Retina (tissue), 1 donor: ENCODE results near the gene RABGGTA.

Experiments used
- DNase-seq: peaks from one replicate; pipeline ENCODE4 v3.0.0-alpha.2; 2016

RABGGTA gene

DNA sequence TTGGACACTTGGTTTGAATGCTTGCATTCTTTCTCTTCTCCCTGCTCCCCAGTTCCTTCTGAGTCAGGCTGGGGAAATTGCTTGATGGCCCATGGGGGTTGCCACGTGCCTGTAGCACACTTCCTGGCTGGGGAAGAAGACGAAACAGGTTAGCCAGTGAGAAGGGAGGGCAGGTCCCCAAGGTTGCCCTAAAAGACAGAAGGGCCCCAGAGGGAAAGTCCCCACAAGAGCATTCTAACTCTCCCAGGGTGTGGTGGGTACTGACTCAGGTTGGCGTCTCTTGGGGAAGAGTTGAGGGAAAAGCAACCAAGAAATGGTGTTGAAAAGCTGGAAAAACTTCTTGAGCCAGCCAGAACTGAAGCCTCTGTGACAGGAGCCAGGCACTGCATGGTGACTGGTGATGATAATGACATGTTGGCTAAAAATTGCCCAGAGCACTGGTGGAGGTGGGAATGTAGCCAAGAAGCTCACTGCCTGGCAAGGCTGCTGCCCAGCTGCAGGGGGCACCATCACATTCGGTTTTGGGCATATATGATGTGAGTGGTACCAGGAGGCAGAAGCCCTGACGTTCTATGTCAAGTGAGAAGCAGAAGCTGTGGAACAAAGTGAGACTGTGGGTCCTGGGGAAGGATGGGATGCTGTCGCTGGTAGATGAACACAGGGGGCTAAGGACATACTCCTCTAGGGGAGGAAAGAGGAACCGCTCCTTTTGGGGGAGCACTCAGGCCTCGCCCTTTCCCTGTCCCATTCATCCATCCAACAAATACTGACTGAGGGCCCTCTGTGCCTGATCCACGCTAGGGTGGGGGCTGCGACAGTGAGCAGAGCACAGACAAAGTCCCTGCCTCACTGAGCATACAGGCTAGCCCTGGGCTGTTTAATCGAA is 8.1 kb upstream of the RABGGTA start:
- no peak for DNase-seq

- DNase-seq = no peak
Observed at GRCh38 chr14:24278424-24278823, 7.0 kb upstream of the RABGGTA start.

DNA sequence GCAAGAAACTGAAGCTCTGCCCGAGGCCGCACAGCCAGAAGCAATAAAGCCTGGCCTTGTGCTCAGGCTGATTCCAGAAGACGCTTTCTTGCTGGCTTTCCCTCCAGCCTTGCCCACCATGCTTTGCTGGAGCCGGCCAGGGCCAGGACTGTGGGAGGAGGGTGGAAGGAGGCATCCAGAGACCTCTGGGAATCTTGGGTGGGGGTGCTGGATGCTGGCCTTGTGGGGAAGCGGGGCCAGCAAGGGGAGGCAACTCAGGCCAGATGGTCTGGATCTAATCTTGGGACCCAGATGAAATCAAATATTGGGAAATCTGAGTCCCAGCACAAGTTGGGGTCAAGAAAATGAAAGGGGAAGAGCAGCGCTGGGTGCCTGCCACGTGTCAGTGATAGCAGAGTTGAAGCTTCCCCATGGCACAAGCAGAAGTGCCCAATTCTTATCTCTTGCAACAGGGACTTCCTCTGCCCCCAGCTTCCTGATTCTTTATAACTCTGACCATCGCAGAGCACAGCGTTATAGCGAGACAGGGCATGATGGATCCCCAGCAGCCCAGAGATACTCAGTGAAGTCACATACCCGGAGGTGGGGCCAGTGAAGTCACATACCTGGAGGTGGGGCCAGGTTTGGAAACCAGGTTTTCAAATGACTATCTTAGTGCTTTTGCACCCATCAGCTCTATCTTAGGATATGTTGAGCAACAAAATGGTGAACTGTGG is 6.4 kb upstream of the RABGGTA start:
- DNase-seq = no peak

- no peak for DNase-seq
Observed at GRCh38 chr14:24277071-24277470, 5.7 kb upstream of the RABGGTA start.

- no peak for DNase-seq
Observed at GRCh38 chr14:24274101-24274543, 2.7 kb upstream of the RABGGTA start.

DNA sequence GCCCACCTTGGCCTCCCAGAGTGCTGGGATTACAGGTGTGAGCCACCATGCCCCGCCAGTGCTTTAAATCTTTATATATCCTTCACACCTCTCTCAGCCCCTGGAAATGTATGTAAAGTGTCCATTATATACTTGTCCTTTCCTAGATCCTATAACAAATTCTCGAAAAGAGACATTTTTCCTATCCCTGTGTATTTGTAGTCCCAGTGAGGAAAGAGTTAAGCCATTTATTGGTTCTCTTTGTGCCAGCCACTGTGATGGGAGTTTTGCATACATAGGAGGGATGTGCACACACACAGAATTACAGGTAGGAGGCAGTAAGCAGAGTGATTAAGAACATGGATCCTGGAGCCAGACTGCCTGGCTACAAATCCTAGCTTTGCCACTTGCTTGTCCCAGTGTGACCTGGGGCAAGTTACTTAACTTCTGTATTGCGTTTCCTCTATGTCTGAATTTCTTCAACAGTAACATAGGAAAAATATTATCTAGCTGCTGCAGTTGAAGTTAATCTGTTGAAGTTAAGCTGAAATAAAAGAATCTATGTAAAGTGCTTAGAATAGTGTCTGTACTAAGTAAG is 2.1 kb upstream of the RABGGTA start:
- DNase-seq = no peak

GRCh38 chr14:24272467-24272866 is 1.1 kb upstream of the RABGGTA start:
- no peak for DNase-seq

DNA sequence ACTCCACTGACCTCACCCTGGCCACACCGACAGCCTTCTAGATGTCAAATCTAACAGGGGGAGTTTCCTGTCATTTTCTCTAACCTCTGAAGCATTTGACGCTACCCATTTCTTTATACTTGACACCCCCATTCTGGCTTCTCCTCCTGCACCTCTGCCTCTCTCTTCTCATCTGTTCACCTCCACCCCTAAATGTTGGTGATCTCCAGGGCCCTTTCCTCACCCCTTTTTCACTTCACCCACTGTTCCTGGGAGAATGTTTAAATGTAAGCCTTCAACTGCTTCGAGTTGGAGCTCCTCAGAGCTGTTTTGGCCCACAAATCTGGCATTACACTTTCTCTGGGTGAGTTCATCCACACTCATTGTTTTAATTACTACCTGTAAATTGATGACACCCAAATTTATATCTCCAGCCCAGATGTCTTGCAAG is 452 bp upstream of the RABGGTA start:
- no peak for DNase-seq

GRCh38 chr14:24270537-24271133 is 762 bp downstream of the RABGGTA start:
- DNase-seq = no peak

- DNase-seq = no peak
Observed at GRCh38 chr14:24269910-24270536, 1.4 kb downstream of the RABGGTA start.

DNA sequence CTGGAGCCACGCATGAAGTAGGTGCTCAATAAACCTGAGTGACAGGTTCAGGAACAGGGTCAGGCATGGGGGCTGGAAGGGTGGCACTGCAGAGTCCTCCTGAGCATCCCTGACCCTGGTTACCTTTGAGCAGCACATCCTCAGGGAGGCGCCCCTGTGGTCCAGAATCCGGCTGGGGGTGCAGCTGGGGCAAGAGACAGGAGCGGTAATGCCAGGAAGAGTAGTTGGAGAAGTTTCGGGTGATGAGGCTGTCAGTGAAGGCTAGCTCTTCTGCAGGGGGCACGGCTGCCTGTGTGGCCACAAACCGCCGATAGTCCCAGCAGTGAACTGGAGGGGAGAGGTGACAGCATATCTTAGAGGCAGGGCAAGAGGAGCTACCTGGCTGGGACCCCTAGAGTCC is 2.0 kb downstream of the RABGGTA start:
- DNase-seq = no peak

GRCh38 chr14:24268225-24268624 is 3.2 kb downstream of the RABGGTA start:
- DNase-seq = no peak

- no peak for DNase-seq
Observed at GRCh38 chr14:24267516-24267915, 3.9 kb downstream of the RABGGTA start.

- DNase-seq = no peak
Observed at GRCh38 chr14:24266344-24267244, 4.8 kb downstream of the RABGGTA start.

- DNase-seq = no peak
Observed at GRCh38 chr14:24264298-24264697, 7.1 kb downstream of the RABGGTA start.

DNA sequence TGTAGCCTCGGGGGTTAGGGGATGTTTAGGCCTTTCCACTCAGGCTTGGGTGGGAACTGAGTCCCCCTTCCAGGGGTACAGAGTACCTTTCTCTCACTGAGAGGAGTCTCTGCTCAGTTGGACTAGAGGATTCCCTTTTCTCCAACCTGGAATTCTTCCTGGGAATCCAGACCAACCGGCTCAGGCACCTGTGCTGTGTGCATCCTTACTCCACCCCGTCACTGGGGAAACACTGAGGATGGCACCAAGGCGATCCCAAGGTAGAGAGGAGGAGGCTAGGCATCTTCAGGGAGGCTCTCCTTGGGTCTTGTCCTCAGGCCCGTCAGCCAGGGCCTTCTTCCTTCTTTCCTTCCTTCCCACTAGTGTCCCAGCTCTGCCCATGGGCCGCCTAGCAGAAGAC is 7.5 kb downstream of the RABGGTA start:
- no peak for DNase-seq

DNA sequence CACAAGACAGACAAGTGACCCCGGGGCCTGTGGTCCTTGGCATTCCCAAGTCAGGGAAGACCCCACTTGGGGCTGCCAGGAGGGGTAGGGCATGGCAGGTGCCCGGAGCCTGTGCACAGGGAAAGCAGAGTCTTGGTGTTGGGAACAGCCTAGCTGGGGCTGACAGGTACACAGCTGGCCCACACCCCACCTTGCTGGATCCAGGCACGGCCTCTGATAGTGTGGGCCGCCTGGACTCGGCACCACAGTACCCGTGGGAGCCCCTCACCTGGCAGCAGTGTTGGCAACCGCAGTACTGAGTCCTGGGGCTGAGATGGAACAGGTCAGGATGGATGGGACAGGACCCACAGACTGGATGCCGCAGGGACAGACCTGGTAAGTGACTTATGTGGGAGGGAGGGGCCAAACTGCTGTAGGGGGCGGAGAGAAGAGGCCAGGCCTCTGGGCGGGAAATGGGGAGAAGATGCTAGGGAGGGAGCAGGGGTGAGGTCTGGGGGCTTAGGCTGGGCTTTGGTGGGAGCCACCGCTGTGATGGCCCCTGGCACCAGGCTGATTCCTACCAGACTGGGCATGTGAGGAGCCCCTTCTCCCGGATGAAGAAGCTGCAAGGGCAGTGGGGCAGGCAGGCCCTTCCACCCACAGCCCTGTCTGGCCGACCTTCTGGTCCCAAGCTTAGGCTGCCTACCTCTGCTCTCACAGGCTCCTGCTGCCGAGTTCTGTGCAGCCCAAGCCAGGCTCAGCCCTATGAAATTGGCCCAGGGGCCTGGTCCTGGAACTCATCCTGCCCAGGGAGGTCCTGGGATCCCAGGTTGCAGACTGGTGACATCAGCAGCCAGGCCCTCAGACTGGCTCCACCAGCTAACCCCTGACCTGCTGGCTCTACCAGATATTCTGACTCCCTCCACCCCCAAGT is 8.3 kb downstream of the RABGGTA start, which contains the start of gene TGM1:
Gene TGM1 (minus strand): TSS at position 357 of the 913 bp plus-strand sequence. CDS start 825 bp downstream, outside the sequence.
- DNase-seq = no peak

- DNase-seq = no peak
Observed at GRCh38 chr14:24261969-24262327, 9.4 kb downstream of the RABGGTA start.

GRCh38 chr14:24261256-24261968 is 10.0 kb downstream of the RABGGTA start:
- DNase-seq = no peak

GRCh38 chr14:24260780-24261157 is 10.6 kb downstream of the RABGGTA start:
- DNase-seq = no peak
